Fibroblast of skin of scalp (primary cell): Measurements from ENCODE around the gene PLA2G4D. TPM values are rescaled to one million over a fixed set of nuclear protein-coding genes. Genes with fewer than 3 reads are reported as not detected.
A peak's percentile ranks its signal among the peaks of the same experiment; 100 is the strongest.

ENCODE experiments used
- DNase-seq: peaks from one replicate; pipeline ENCODE4 v3.0.0-alpha.2; 2013
- polyA plus RNA-seq, 2 experiments: library from polyadenylated mRNA; unstranded; fragments of 120-200 nt; gene quantifications; one replicate each; pipeline ENCODE4 v1.2.1, GENCODE V29; 2013; ENCODE audit not compliant: insufficient read length in 2 of 2

The PLA2G4D gene, protein sequence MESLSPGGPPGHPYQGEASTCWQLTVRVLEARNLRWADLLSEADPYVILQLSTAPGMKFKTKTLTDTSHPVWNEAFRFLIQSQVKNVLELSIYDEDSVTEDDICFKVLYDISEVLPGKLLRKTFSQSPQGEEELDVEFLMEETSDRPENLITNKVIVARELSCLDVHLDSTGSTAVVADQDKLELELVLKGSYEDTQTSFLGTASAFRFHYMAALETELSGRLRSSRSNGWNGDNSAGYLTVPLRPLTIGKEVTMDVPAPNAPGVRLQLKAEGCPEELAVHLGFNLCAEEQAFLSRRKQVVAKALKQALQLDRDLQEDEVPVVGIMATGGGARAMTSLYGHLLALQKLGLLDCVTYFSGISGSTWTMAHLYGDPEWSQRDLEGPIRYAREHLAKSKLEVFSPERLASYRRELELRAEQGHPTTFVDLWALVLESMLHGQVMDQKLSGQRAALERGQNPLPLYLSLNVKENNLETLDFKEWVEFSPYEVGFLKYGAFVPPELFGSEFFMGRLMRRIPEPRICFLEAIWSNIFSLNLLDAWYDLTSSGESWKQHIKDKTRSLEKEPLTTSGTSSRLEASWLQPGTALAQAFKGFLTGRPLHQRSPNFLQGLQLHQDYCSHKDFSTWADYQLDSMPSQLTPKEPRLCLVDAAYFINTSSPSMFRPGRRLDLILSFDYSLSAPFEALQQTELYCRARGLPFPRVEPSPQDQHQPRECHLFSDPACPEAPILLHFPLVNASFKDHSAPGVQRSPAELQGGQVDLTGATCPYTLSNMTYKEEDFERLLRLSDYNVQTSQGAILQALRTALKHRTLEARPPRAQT
- polyA plus RNA-seq (2013, experiment 1 of 2; ENCODE audit: insufficient read length) = not detected
- not detected for polyA plus RNA-seq (2013, experiment 2 of 2; ENCODE audit: insufficient read length)

DNA sequence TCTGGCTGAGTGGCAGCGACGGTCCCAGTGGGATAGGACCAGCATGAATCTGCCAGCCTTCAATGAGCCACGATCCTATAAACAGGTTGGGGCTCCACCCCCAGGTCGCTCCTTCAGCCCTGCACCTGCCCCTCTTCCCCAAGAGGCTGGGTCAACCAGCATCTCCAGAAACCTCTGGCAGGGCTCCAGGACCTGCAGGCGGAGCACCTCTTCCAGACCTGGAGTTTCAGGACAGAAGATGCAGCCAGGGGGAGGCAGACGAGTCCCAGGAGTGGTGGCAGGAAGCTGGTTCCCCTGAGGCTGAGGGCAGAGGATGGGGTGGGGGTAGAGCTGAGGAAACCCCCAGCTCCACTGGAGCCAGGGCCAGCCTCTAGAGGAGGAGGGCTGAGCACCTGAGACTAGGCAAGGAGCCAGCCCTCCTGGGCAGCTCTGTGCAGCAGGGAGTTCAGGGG, at the start of gene PLA2G4D:
Gene PLA2G4D (minus strand): TSS at position 51 of the 452 bp plus-strand sequence. CDS start 103 bp downstream, outside the sequence.
- no peak for DNase-seq

DNA sequence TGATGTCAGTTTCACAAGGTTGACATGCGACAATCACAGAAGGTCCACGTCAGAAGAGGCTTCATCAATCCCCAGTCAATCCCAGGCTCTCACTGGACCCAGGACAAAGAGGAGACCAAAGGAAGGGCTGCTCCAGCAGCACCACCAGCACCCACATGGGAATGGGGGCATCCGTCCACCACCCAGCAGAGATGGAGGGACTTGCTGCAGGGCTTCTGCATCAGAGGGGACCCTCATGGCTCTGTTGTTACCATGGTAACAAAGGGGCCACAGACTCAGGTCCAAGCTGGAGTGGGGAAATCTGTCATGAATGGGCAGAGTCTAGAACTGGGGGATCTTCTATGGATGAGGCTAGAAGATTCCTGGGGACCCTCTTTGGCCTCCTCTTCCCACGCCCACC, 49.0 kb upstream of the PLA2G4D start:
- DNase-seq = no peak

DNA sequence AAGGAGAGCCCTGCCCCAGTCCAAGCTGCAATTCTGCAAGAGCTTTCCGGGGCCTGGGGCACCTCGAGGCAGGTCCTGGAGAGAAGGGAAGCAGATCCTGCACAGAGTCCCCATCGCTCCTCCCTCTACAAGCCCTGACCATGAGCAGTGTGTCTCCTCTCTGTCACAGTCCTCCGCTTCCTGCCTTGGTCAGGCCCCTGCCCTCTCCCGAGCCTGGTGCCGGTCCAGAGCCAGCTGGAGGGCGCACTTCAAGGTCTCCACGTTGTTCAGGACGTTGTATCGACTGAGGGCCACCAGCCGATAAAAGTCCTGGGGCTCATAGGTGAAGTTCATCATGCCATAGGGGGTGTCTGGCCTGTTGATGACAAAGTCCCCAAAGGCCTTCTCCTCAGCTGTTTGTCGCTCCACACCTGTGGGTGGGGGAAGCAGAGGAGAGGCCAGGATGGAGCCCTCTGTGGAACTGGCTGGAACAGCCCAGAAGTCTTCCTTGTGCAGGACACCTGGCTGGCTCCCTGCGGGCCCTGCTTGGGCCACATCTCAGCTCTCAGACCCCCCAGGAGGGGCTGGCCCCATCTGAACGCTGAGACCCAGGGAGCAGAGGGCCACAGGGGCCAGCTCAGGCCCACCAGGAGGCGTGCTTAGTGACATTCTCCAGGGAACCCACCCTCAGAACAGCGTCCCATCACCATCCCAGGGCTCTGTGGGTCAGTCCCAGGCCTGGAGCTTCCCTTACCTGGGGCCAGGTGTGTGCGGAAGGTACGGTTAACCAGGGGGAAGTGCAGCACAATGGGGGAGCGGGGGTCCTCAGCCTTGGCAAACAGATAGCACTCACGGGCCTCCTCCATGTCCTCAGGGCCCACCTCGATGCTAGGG, 47.7 kb upstream of the PLA2G4D start:
- no peak for DNase-seq

DNA sequence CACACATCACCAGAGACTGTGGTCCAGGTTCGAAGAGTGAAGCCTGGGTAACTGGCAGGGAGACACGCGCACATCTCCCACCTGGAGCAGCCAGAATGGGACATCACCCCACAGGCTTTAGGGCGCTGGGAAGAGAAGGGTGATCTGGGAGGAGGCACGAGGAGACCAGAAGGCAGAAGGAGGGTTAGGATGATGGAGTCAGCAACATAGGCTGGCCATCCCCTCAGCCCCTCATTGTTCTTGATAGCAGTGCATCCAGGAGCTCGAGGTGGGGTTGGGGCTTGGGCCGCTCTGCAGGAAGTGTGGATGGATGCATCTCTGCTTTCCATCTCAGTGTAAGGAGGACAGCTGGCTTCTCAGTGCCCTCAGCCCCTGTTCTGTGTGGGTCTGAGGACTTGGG, 46.9 kb upstream of the PLA2G4D start:
- no peak for DNase-seq

DNA sequence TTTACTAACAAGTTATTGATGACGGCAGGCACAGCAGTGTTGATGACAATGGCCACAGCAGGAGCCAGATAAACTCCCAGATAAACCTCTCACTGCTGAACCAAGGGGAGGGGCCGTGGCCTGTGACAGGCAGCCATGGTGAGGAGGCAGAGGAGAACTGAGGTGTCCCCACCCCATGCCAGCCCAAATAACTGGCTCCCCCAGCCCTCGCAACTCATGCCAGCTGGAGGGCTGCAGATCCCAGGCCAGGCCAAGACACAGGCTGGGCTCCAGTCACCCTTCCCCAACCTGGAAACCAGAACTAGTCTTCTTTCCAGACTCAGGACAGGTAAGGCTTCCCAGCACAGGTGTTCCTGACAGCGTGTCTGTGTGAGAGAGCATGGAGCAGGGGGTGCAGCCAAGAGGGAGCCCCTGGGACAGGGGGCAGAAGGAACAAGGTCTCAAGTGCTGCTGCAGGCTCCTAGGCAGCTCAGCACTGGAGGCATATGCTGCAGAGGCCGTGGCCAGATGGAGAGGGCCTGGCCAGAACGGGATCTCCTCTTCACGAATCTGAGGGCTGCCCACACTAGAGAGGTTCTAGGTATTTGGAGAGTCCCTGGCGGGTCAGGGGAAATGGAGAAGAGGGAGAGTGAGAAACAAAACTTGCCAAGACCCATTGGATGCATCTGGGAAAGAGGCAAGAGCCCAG, 46.2 kb upstream of the PLA2G4D start:
- DNase-seq = no peak

DNA sequence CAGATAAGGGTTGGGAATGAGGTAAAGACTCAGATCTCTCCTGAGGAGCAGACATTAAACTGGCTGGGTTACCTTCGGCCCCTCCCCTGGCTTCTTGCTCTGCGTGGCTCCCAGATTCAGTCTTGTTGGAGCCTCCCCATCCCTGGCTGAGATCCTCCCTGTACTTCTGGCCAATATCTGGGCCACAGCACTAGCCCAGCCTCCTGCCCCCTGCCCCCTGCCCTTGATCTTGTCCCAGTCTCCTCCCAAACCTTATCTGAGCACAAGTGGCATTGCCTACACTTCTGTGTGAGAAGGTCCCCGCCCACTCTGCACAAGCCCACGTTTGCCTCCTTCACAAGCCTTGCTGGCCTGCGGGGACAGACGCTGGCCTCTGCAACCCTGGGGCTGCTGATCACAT, 45.2 kb upstream of the PLA2G4D start:
- DNase-seq = no peak

DNA sequence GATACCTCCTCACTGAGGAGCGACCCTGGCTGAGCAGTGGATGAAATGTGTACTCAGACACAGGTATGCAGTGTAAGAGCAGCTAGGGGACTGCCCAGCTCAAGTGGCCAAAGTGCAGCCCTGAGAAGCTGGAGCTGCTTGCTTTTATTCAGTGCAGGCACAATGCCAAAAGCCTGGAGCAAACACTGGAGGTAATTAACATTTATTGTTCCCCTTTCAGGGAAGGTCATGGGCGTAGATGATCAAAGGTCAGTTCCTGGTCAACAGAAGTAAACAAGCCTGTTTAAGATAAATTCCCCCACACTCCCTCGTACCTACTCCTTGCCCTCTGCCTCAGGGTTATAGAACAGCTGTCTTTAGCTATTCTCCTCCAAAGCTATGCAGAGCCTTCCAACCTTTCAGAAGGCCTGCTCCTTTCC, 44.6 kb upstream of the PLA2G4D start:
- no peak for DNase-seq

DNA sequence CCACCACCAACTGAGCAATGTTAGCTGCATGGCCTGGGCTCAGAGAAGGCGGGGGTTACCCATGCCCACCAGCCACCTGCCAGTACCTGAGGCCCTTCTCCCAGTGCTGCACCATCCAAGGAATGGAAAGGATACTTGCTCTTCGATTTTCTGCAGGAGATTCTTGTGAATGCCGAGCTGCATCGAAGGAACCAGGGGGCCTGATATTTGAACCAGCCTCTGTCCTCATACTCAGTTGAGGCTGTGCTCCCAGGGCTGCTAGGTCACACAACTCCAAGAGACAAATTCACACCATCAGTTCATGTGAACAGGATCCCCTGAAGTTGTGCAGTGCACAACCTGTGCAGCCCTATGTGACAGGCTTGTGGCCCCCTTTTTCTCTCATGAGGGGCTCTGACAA, 44.0 kb upstream of the PLA2G4D start:
- no peak for DNase-seq

DNA sequence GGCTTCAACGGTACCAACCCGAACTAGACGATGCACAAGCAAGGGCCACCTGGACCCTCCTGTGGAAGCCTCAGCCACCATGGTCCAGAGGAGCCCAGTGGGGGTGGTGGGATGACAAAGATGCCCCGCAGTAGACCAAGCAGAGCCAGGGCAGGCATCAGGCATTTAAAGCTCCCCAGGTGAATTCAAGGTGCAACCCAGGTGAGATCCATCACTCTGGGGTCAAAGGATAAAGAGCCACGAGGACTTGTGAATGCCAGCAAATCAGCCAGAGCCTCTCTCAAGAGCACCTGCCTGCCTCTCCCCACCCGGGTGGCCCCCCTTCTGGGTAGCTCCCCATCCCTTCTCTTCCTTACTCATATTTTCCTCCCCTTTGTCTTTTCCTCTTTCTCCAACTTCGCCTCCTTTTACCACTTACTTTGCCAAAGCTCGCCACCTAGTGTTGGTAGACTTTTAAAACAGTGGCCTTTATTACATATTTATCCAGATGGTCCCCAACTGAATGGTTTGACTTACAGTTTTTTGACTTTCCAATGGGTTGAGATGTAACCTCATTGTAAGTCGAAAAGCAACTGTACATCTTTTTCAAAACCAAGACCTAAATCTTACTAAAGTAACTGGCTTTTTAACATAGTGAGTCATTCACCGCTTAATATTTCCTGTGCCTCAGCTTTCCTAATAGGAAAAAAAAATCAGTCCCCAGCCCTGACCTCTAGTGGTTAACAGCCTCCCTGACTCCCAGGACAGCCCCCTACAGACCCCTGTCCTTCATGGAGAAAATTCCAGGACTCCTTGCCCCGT, 43.3 kb upstream of the PLA2G4D start:
- peak; percentile 58 for DNase-seq

DNA sequence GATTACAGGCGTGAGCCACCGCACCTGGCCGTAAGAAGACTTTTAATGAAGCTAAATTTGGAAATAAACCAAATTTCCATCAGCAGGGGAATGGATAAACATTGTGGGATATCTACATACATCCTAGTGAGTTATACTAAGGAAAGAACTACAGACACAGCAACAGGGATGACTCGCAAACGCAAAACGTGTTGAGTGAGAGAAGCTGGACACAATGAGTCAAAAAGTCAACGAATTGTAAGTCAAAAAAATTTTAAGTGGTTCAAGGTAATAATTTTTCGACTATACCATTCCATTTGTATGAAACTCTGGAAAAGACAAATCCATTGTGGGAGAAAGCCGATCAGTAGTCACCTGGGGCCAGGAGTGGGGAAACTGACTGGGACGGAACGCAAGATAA, 42.2 kb upstream of the PLA2G4D start:
- DNase-seq = no peak

DNA sequence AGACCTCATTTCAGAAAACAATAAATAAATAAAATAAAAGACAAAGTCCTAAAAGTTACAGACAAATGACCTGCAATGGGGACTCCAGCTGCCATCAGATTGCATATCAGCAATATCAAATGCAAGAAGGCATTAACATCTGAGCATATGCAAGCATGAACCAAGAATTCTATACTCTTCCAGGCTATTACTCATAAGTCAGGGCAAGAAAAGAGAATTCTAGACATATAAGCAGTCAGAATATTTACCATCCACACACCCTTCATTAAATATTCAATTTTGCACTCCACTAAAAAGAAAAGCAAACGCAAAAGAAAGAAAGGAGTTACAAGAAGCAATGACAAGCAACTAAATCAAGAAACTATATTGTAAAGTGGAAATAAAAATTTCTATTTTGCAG, 41.0 kb upstream of the PLA2G4D start:
- DNase-seq = no peak

DNA sequence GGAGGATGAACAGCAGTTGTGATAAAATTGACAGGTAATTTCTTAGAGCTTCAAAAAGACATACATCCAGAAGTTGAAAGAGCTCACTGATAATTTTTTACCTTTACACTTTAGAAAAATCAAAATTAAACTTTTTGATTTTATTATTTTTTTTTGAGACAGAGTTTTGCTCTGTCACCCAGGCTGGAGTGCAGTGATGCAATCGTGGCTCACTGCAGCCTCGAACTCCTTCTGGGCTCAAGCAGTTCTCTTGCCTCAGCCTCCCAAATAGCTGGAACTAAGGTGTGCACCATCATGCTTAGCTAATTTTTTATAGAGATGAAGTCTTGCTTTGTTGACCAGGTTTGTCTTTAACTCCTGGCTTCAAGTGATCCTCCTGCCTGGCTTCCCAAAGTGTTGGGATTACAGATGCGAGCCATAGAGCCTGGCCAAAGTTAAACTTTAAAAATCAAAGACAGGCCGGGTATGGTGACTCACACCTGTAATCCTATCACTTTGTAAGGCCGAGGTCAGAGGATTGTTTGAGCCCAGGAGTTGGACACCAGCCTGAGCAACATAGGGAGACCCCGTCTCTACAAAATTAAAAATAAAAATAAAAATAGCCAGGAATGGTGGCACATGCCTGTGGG, 40.4 kb upstream of the PLA2G4D start:
- no peak for DNase-seq

DNA sequence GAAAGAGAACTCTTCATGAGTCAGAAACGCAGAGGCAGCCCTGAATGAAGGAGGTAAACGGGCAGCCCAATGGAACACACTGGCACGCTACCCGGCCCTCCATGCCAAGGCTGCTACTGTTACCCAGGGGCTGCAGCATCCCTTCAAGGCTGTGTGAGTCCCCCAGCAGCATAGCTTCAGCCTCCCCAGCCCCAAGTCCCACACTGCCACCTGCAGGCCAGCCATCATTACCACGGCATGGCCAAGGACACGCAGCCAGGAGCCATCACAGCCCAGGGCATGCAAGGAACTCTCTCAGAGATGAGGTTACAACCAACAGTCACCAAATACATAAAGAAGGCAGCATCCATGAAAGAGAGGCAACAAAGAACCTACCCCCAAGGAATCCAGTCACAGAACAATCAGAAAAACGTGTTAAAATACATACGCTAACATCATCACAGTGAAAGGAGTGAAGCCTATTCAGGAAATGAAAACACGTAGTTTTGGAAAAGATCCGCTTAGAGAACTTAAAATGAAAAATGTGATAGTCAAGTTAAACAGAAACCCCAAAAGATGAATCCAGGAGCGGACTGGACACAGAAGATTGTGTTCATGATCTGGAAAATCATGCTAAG, 39.6 kb upstream of the PLA2G4D start:
- DNase-seq = peak; percentile 49

DNA sequence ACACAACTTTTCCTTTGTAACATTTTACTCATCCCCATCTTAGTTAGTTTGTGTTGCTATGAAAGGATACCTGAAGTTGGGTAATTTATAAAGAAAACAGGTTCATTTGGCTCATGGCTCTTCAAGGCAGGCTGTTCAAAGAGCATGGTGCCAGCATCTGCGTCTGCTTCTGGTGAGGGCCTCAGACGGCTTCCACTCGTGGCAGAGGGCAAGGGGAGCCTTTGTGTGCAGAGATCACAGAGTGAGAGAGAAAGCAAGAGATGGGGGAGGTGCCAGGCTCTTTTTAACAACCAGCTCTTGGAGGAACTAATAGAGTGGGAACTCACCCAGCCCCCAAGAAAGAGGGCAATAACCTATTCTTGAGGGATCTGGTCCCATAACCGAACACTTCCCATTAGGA, 39.0 kb upstream of the PLA2G4D start:
- no peak for DNase-seq

DNA sequence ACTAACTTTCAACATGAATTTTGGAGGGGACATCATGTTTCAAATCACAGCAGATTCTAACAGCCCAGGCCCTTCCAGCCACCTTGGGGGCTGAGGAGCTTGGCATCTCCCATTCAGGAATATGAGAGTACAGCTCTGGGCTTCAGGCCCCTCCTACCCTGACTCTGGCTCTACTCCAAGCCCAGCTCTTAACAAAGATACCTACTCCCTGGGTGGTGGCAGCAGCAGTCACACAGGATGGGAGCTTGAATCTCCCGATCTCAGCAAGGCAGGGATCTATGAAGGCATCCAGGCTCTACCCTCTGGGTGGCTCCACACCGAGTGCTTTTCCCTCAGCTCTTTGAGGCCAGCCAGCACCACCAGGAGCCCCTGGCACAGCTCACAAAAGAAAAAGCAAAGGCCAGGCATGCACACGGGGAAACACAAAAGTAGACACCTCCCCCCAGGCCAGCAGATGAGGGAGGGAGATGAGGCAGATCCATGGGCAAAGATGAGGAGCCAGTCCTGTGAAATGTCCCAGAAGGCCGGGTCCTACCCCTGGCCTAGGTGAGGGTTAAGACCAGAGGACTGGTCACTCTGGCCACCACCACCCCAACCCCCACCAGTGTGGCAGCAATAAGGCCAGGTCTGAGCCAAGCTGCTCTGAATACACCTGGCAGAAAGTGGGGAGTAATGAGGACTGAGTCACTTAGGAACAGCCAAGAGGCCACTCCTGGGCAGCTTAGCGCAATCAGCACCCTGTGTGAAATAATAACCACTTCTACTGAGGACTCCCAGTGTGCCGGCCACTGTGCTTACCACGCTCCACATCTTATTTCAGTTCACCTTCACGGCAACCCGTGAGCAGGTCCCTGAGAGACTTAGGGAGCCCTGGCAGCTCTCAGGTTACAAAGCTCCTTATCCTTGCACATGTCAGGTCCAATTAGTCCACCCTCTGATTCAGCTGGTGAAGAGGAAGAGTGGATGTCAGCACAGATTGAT, 37.8 kb upstream of the PLA2G4D start:
- DNase-seq = peak; percentile 23

DNA sequence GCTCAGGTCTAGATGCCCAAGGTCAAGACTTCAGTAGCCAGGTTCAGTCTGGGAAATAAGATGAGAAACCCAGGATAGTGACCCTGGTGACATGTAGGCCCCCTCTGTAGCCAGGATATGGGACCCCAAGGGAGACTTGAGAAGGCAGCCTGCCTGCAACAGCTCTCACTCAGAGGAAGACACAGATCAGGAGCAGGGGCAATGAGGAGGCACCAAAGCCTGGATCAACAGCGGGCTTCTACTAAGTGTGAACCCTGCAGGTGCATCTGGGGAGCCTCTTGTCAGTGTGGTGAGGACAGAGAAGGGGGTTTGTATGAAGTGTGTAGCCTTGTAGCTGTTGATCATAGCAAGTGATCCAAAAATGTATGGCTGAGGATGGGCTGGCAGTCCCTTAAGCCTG, 36.6 kb upstream of the PLA2G4D start:
- DNase-seq = no peak

DNA sequence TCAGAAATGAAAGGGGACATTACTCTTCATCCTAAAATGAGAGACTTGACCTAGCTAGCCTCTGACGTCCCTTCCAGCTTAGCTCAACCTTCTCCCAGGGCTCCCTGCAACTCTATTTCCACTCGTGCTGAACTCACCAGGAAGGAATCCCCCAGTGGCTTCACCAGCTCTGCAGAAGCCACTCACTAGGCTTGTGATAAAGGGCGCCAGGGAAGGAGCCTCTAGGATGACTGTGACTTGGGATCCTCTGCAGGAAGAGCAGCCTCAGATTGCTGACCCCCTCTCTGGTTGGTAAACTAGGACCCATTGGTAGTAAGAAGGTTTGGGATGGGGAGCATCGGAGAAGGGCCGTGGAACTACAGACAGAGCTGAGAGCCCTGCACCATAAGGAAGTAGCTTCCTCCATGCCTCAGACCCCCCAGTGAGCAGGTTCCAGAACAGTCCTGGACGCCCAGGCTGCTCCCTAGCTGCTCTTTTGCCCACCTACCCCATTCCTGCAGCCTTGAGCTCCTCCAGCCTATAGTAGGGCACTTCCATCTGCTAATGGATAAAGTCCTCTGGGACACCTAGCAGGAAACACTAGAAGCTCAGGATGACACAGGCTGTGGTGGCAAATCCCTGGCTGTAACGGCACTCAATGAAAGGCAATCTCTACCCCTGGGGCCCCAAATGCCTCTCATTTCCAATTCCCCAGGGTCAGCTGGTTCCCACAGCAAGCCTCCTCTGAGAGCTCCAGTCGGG, 36.1 kb upstream of the PLA2G4D start:
- DNase-seq = no peak

DNA sequence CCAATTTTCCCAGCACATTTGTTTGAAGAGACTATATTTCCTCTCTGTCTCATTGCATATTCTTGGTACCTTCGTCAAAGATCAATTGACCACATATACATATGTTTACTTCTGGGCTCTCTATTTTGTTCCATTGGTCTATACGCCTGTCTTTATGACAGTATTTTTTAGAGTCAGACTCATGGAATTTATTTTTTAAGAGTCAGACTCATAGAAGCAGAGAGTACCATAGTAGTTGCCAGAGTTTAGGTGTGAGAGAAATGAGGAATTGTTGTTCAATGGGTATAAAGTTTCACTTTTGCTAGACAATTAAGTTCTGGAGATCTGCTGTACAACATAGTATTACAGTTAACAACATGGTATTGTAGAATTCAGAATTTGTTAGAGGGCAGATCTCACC, 35.0 kb upstream of the PLA2G4D start:
- no peak for DNase-seq
